IPS-11a (cell line): ENCODE measurements around the gene KLHL2.

Source experiments
- H3K4me3 ChIP-seq: one replicate; pipeline ENCODE4 v1.5.1; 2013; ENCODE audit warnings: low read depth, low read length, control low read depth

KLHL2 gene

GRCh38 chr4:165360985-165361670 is 153.8 kb downstream of the KLHL2 start:
- H3K4me3 ChIP-seq = no peak overlapping the region

GRCh38 chr4:165361810-165362209 is 154.4 kb downstream of the KLHL2 start:
- H3K4me3 ChIP-seq = no peak overlapping the region

GRCh38 chr4:165364452-165365080 is 157.2 kb downstream of the KLHL2 start:
- no peak overlapping the region for H3K4me3 ChIP-seq

GRCh38 chr4:165367040-165367439 is 159.7 kb downstream of the KLHL2 start:
- H3K4me3 ChIP-seq = no peak overlapping the region

GRCh38 chr4:165368114-165368513 is 160.8 kb downstream of the KLHL2 start:
- no peak overlapping the region for H3K4me3 ChIP-seq

- no peak overlapping the region for H3K4me3 ChIP-seq
These were observed 161.2 kb downstream of the KLHL2 start for GRCh38 chr4:165368567-165368966.

- no peak overlapping the region for H3K4me3 ChIP-seq
These were observed 162.2 kb downstream of the KLHL2 start for GRCh38 chr4:165369522-165369921.

GRCh38 chr4:165370530-165370929 is 163.2 kb downstream of the KLHL2 start:
- no peak overlapping the region for H3K4me3 ChIP-seq
